ENCODE measurements around the gene SMURF1.

The SMURF1 gene

DNA sequence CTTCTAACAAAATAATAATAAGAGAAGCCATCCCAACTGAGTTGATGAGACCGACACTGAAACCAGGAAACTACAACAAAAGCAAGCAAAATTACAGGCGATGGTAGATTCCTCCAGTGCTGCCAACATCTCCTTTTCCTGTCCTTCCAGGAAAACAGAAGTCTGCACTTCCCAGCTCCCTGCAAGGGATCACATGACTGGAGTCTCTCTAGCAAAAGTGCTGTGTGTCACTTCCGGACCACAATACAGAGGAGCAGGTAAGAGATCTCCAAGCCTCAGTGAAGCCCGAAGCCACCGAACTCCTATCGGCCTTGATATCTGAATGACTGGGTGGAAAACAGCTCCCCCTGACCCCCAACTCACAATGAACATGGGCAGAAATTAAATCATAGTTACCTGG lies 63.2 kb downstream of the SMURF1 start:
- no peak for FAIRE-seq
- no peak for DNase-seq (ENCODE audit: insufficient read length, low spot score)
- TF ChIP-seq CTCF (IDR thresholded peaks at IDR 0.05; ENCODE audit: insufficient read depth, missing control alignments) = no peak

DNA sequence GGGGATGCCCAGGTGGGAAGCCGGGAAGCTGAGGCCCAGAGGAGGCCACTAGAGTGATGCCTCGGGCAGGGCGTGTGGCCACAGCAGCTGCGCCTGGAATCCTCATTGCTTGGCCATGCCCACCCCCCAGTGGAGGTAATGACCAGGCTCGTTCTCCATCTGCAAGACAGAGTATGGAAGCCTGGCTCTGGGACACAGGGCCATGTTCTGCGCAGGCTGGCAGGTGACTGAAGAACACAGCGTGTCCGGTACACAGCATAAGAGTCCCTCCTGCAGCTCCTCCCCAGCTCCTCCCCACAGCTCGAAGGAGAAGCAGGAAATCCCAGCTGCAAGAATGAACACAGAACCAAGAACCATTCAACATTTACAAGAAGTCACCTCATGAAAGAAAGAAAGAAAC lies 64.8 kb downstream of the SMURF1 start:
- DNase-seq (ENCODE audit: insufficient read length, low spot score) (no peak), FAIRE-seq (no peak)
- no peak for TF ChIP-seq CTCF (IDR thresholded peaks at IDR 0.05; ENCODE audit: insufficient read depth, missing control alignments)

- TF ChIP-seq CTCF (IDR thresholded peaks at IDR 0.05; ENCODE audit: insufficient read depth, missing control alignments) = no peak
- FAIRE-seq (no peak), DNase-seq (ENCODE audit: insufficient read length, low spot score) (no peak)
Measured at GRCh38 chr7:99078416-99078815, 65.5 kb downstream of the SMURF1 start.

- no peak for TF ChIP-seq CTCF (IDR thresholded peaks at IDR 0.05; ENCODE audit: insufficient read depth, missing control alignments)
- FAIRE-seq (no peak), DNase-seq (ENCODE audit: insufficient read length, low spot score) (no peak)
Measured at GRCh38 chr7:99076615-99077014, 67.3 kb downstream of the SMURF1 start.

DNA sequence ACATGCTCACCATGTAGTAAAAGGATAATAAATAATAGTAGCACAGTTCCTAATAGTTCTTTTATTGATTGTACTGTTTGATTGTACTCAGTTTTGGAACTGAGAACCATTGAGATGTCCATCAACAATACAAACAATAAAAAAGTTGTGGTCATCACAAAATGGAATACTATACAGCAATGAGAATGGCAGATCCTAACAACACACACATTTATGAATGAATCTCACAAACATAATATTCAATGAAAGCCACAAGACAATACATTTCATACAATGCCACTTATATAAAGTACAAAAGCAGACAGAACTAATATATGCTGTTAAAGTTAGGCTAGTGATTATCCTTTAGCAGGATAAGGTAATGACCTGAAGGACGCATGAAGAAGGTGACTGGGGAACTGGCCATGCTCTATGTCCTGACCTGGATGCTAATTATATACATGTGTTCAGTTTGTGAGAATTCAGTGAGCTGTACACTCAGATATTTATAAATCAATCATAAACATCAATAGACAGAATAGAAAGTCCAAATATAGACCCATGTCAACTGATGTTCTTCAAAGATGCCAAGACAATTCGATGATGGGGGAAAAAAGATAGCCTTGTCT lies 70.0 kb downstream of the SMURF1 start:
- TF ChIP-seq CTCF (IDR thresholded peaks at IDR 0.05; ENCODE audit: insufficient read depth, missing control alignments) = no peak
- FAIRE-seq (no peak), DNase-seq (ENCODE audit: insufficient read length, low spot score) (no peak)

DNA sequence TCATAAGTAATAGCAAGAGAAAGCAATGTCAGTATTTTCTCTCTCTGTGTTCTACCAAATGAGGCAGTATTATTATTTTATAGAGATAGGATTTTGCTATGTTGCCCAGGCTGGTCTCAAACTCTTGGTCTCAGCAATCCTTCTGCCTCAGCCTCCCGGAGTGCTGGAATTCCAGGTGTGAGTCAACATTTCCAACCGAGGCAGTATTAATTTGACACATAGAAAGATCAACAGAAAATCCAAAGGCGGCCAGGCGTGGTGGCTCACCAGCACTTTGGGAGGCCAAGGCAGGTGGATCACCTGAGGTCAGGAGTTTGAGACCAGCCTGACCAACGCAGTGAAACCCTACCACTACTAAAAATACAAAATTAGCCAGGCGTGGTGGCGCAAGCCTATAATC lies 71.8 kb downstream of the SMURF1 start:
- TF ChIP-seq CTCF (IDR thresholded peaks at IDR 0.05; ENCODE audit: insufficient read depth, missing control alignments) = no peak
- FAIRE-seq (no peak), DNase-seq (ENCODE audit: insufficient read length, low spot score) (no peak)

GRCh38 chr7:99070361-99070760 lies 73.5 kb downstream of the SMURF1 start:
- no peak for FAIRE-seq
- no peak for TF ChIP-seq CTCF (IDR thresholded peaks at IDR 0.05; ENCODE audit: insufficient read depth, missing control alignments)

More at GRCh38 chr7:99070361-99070760, 73.5 kb downstream of the SMURF1 start:
- DNase-seq (ENCODE audit: insufficient read length, low spot score) = no peak
